GM18526 (cell line): Measurements from ENCODE around the gene SLC12A2.

Experiments
- POLR2A ChIP-seq: IDR thresholded peaks from 3 replicates; pipeline ENCODE4 v1.6.1; 2011; ENCODE audit not compliant: insufficient read length; ENCODE audit errors: extremely low read depth

SLC12A2 gene

DNA sequence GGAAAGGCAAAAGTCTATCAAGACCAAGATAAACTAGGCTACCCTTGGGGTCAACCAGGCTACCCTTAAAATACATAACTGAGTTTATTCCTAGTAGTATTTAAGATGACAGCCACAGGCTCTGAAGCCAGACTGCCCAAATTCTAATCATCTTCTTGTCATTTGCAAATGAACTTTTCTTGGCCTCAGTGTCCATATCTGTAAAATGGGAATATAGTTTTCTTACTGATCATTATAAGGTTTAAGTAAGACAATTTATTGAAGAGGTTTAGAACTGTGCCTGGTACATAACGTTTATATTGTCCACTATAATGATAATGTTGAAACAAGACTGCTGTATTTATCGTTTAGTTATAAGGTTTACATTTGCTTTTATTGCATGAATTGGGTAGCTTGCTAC is 112.5 kb downstream of the SLC12A2 start:
- no peak for TF ChIP-seq POLR2A

DNA sequence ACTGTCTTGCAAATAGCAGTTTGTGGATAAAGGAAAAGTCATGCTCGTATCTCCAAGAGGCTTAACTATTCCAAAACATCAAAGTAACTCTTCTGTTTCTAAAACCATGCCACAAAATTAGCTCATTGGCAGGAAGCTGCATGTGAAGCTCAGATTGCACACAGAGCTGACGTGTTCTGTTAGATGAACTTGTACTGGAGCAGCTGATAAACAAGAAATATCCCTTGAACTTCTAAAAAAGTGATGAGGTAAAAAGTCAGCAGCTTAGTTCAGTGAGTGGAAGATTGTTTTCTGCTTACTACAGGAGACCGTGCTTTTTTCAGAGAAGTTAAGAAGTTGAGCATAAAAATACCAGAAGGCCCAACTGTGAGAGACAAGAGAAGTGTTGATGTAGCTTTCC is 113.2 kb downstream of the SLC12A2 start:
- TF ChIP-seq POLR2A, result no peak

DNA sequence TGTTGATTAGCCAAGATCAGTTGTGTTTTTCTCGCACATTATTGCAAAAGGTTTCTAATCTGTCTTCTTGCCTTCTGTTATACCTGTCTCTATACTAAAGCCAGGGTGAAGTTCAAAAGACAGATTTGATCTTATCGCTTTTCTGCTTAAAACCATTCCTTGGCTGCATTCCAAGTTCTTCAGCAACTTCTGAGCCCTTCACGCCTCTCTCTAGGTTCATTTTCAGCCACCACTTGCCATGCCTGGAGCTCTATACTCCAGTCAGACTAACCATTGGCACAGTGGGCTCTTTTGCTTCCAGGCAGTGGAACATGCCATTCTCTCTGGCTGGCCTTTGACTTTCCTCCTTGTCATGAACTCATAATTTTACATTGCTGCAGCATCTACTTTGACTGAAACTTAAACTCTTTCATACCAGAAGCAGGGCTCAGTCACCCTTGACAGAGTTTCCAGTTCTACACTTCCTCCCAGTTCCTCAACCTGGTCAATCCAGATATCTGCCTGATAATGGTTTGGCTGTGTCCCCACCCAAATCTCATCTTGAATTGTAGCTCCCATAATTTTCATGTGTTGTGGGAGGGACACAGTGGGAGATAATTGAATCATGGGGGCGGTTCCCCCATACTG is 114.4 kb downstream of the SLC12A2 start:
- TF ChIP-seq POLR2A, result no peak

DNA sequence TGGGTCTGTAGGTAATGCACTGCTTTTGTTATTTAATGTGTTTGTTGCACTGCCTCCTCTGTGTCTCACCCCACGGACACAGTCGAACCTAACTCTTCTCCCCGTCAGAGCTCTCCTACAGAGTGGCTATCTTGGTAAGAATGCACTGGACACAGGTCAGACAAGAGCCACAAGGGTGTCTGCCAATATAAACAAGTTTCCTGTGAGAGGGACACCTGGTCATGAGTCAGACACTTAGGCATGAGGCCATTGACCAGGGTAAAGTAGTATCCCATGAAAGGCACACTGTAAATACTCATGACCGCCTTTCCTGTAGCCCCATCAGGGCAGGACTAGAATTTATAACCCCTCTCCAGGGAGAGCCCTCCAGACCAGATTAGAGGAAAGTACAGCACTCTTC is 115.5 kb downstream of the SLC12A2 start:
- no peak for TF ChIP-seq POLR2A

DNA sequence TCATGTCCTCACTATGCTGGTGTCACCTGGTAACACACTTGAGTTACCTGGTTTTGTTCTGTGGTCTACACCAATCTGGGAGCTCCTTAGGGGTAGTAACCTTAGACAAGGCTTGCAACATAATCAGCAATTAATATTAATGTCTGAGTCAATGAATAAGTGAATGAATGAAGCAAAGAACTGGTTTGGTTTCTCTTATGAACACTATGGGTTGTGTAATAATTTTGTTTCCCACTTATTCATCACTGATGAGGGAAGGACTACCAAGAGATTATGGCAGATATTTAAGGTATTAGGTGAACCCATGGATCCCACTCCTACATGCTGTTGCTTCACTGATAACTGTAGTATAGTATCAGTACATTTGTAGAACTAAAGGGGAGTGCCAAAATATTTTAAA is 116.0 kb downstream of the SLC12A2 start:
- no peak for TF ChIP-seq POLR2A

DNA sequence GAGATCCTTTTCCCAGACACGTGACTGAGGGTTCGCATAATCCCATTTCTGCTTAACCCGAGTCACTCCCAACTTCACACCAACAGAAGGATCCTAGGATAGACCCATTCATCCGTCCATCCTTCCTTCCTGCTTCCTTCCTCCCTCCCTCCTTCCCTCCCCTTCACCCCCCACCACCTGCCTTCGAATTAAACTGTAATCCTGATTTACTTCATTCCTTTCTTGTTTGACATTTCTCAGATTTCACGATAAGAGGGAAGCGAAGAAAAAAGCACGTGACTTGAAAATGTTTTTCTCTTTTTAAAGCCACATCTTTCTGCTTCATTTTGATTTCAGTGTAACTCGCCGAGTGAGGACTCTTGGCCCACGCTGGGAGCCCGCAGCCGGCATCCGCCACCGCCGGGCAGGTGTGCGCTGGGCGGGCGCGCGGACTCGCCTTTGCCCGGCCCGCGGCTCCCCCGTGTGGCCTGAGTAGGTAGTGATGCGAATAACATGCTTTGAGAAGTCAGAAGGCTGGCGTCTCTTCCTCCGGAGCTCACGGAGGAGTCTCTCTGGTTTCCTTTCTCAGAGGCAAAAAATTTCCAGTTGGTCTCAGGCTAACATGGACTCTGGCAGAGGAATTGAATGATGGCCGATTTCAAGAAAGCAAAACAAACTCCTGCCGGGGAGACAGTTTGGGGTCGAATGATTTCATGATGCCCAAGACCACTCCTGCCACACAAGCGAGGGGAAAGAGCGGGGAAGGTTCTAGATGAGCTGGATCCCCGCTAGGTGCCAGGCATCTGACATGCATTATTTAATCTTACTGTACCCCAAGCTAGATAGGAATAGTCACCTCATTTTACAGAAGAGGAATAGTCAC is 117.7 kb downstream of the SLC12A2 start:
- no peak for TF ChIP-seq POLR2A

DNA sequence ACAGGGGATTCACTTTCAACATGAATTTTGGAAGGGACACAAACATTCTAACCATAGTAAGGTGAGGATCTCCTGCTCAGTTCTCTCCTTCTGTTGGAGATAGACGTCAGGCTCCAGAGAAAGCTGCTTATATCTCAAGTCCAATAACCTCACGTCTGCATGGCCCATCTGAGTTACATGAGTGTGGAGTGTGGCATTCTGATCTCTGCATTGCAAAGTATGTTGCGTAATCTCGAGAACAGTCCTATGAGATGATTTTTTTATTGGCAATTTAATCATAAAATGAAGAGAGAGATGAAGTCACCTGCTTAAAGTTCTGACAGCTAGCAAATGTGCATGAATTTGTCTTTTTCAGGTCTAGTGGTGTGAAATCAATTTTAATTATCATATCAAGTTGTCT is 118.8 kb downstream of the SLC12A2 start:
- TF ChIP-seq POLR2A, result no peak

DNA sequence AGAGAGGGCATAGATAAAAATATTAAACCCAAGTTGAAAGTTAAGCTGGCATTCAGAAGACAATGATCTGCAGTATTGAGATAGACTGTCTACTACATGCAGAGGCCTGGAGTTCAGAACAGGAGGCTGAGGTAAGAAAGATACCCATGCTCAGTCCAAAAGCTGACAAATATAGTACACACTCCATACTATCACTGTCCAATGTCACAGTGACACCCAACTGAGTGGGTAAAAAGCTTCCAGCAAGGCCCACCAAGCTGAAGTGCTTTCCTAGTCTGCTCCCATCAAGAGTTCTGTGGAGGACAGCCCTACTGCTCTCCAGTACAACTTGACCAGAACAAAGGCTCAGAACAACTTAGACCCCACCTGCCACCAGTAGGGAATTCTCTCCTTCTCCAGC is 124.9 kb downstream of the SLC12A2 start:
- no peak for TF ChIP-seq POLR2A

DNA sequence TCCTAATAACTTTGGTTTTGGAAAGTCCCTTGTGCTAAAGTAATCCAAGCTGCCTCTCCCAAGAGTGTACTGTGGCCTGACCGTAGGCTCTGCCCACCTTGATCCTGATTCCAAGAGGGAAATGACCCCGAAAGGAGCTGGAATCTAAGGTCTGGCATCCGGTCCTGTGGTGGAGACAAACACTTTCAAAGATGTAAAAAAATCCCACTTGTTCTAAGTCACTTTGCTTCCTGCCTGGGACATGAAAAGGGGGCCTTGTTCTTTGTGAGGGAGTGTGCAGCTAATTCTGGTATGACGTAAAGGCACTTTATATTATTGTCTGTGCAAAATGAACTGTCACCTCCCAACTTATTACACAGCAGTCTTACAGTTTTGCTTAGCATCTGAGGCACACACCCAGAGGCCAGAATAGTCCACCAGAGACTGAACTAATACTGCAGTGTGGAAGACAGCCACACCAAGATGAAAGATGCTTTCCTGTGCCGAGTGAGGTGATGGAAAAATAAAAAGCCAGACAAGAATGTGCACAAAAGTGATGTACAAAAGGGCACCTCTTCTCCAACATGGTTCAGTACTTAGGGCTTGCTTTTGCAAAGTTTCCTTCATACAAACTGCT is 128.7 kb downstream of the SLC12A2 start:
- no peak for TF ChIP-seq POLR2A

DNA sequence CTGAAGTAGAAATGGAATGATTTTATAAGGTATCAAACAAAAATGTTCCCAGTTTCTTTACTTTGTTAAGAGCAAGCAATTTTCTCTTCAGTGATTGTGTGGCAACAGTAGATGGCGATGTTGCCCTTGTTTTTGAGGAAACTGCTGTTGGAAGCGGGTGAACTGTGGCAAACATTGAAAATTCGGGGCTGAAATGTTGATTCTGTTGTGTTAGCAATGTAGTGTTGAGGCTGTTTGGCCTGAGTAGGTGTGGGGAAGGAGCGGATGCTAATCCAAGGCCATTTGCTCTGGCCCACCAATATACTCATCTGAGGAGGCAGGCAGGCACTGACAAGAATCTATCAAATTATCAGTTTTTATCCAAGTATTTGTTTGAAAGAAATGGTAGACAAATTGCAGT is 129.8 kb downstream of the SLC12A2 start:
- TF ChIP-seq POLR2A, result no peak

DNA sequence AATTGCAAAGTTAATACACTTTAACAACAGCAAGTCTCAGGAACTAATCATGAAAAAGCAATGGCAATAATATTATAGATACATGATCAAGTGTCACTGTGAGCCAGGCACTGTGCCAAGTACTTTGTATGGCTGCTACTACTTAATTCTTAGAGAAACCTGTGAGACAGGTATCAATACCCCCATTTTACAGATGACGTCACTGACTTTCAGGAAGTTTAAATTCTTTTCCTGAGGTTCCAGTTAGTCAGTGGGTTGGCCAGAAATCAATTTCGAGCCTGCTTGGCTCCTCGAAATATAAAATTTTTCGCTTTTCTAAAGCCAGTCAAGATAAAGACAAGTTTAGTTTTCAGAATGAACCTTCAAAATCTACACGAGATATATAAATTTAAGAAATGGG is 130.3 kb downstream of the SLC12A2 start:
- no peak for TF ChIP-seq POLR2A

DNA sequence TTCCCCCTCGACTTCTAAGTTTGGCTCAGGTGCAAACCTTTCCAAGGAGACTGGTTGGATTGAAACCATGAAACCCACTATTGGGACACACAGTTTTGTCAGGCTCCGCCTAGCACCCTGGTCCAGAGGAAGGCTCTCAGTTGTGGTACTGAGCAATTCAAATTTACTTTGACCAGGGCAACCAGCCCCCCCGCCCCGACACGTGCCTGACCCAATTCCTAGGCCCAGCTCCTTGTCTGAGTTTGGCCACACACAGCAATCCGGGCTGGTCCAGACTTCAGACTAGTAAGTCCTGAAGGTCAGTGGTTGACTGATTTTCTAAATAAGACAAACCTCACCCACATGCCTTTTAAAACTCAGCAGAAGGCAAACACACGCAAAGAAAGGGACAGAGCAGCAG is 132.7 kb downstream of the SLC12A2 start:
- TF ChIP-seq POLR2A, result no peak

DNA sequence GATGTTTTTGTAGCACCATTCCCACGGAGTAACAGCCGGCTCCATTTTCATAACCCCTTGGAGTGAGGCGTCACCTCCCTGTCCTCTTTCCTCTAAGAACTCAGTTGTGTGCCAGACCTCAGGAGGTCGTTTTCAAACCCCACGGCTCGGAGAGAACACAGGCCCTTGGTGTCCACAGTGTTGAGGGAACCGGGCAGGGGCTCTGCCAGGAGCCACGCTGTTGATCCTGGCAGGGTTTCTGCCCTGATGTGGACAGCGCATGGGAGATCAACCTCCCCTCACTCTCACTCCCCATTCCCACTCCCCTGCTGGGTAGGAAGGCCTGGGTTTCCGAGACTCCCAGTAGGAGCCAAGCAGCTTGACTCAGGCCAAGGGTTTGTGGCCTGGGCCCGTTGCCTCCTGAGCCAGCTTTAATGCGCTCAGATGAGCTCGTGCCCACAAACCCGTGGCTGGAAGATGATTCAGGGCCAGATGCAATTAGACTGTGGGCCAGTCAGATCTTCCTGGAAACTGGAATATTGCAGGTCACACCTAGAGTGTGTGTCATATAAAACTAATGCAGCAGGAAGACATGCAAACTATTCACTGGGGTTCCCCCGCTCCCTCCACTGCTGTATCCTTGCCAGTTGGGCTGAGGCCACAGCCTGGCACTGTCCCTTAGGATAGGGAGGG is 133.4 kb downstream of the SLC12A2 start:
- TF ChIP-seq POLR2A, result no peak

DNA sequence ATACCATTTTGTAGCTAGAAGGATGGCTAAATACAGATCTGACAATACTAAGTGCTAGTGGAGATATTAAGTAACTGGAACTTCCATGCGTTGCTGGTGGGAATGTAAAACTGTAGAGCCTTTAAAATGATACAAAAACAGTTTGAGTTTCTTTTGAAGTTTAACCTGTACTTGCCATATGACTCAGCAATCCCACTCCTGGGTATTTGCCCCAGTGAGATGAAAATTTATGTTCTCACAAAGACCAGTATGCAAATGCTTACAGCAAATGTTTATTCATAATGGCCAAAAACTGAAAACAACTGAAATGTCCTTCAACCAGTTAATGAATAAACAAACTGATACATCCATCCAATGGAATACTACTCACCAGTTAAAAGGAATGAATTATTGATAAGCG is 137.3 kb downstream of the SLC12A2 start:
- no peak for TF ChIP-seq POLR2A

DNA sequence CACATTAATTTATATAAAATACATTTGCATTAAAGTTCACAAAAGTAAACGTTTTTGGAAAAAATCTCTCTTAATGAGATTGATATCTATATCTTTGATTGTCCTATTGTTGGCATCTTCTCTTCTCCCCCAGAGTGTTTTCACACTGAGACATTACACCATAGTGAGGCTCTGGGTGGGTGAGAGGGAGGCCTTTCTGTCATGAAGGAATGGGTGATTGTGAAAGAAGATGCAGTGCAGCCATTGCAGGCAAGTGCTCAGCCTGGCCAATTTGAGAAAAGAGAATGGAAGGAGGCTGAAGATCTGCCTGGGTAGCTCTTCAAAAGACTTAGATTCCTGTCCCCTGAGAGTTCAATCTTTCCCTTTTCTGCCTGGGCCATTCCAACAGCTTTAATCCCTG is 140.8 kb downstream of the SLC12A2 start:
- TF ChIP-seq POLR2A, result no peak

DNA sequence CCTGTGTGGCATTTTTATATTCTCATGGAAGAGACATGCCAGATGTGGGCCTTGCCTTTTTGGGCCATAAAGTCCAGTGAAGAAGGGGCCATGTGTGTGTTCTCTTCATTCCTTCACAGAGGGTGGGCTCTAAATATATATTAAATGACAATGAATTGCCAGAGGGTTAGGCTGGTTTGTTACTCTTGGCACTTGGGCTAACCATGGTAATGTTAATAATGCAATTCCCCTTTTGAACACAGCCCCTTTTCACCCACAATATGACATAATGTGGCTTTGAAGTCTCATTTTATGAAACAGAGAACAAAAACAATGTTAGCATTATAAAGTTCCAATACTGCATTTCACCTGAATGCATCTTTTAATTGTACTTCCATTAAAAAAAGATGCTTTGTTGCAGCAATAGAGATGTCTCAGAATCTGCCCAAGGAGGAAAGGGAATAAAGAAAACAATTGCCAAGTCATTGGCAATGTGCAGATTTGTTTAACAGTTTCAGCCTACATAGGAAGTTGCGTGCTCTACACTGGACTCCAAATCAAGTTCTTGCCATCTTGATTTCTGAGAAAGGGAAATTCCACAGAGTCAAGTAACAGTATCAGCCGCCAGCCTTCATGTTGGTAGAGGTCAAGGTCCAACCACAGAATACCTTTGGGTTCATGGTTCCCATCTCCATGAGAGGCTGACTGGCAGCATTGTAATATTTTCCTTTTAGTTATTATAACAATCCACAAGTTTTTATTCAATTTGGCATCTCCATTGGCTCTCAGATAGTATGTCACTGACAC is 141.9 kb downstream of the SLC12A2 start:
- no peak for TF ChIP-seq POLR2A

DNA sequence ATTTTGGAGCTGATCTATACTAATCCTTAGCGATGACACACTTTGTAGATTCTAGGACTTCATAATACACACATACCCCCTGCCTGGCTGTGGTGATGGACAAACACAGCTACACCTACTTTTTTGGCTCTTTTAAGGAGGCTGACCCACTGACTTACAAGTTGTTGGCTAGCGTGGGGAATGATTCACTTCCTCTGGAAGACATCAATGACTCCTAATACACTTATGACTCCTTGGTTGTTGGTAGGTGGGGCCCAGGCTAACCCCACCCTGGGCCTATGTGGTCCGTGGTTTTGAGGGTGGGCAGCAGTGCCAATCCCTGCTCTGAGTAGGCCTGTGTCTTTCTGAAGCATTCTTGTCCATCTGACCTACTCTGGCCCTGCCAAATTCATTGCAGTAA is 144.4 kb downstream of the SLC12A2 start:
- no peak for TF ChIP-seq POLR2A
